Measurements from ENCODE around the gene LAMA2.

LAMA2 gene

DNA sequence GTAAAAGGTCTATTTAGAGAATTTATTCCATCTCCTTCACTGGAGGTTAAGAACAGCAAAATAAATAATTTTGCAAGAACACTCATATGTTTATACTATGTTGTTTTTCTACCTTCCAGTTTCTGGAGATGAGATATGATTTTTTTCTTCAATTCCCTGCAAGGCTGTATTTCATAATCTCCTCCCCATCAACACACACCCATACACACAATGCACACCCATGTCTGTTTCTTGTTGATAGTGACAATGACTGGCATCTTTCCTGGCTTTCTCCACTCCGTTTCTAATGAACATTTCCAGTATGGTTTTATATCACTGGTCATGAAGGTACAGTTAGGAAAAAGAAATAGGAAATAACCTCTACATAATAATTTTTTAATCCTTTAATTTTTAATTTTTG, 624.9 kb downstream of the LAMA2 start:
- Histone ChIP-seq H3K4me2 (ENCODE audit: low read depth, low read length, poor library complexity, severe bottlenecking) (no peak overlapping the region), H4K20me1 (ENCODE audit: insufficient read depth, low read length, poor library complexity, severe bottlenecking) (no peaks in the 10 kb centered on the region), H3K4me3 (ENCODE audit: low read length, poor library complexity, severe bottlenecking) (no peak overlapping the region), H3F3A (ENCODE audit: low read depth) (no peaks in the 10 kb centered on the region), H3K36me3 (ENCODE audit: insufficient read depth, low read length) (no peaks in the 10 kb centered on the region), H3K79me2 (ENCODE audit: insufficient read depth, low read length) (no peaks in the 10 kb centered on the region), H3K9me3 (ENCODE audit: insufficient read depth, low read depth, low read length) (no peaks in the 10 kb centered on the region), H3K9me2 (replicated peaks; ENCODE audit: low read depth, low read length) (no peaks in the 10 kb centered on the region), H3K9ac (ENCODE audit: low read depth, low read length, poor library complexity, severe bottlenecking) (no peak overlapping the region), H2AFZ (ENCODE audit: low read length) (no peak overlapping the region), H3K4me1 (ENCODE audit: insufficient read depth, low read length, poor library complexity, severe bottlenecking) (peaks cover 11% of the 10 kb centered on the region), H3K27me3 (ENCODE audit: insufficient read depth, low read length, poor library complexity, severe bottlenecking) (no peaks in the 10 kb centered on the region)
- TF ChIP-seq, protein P1, sequence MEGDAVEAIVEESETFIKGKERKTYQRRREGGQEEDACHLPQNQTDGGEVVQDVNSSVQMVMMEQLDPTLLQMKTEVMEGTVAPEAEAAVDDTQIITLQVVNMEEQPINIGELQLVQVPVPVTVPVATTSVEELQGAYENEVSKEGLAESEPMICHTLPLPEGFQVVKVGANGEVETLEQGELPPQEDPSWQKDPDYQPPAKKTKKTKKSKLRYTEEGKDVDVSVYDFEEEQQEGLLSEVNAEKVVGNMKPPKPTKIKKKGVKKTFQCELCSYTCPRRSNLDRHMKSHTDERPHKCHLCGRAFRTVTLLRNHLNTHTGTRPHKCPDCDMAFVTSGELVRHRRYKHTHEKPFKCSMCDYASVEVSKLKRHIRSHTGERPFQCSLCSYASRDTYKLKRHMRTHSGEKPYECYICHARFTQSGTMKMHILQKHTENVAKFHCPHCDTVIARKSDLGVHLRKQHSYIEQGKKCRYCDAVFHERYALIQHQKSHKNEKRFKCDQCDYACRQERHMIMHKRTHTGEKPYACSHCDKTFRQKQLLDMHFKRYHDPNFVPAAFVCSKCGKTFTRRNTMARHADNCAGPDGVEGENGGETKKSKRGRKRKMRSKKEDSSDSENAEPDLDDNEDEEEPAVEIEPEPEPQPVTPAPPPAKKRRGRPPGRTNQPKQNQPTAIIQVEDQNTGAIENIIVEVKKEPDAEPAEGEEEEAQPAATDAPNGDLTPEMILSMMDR (conservative IDR thresholded peaks at IDR 0.05; ENCODE audit: low read length): no peak
- no peak for TF ChIP-seq EZH2phosphoT487 (IDR thresholded peaks at IDR 0.05; ENCODE audit: borderline replicate concordance)

DNA sequence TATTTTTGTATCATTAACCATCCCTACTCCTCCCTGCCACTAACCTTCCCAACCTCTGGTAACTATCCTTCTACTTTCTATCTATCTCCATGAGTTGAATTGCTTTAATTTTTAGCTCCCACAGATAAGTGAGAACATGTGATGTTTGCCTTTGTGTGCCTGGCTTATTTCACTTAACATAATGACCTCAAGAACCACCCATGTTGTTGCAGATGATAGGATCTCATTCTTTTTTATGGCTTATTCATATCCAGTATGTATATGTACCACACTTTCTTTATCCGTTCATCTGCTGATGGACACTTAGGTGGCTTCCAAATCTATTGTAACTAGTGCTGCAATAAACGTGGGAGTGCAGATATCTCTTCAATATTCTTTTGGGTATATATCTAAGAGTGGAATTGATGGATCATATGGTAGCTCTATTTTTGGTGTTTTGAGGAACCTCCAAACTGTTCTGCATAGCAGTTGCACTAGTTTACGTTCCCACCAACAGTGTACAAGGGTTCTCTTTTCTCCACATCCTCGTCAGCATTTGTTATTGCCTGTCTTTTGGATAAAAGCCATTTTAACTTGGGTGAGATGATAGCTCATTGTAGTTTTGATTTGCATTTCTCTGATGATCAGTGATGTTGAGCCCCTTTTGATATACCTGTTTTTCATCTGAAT, 625.7 kb downstream of the LAMA2 start:
- H3K4me2 ChIP-seq (ENCODE audit: low read depth, low read length, poor library complexity, severe bottlenecking): no peak overlapping the region
- no peaks in the 10 kb centered on the region for H3K36me3 ChIP-seq (ENCODE audit: insufficient read depth, low read length)
- no peak overlapping the region for H3K4me3 ChIP-seq (ENCODE audit: low read length, poor library complexity, severe bottlenecking)
- no peak overlapping the region for H2AFZ ChIP-seq (ENCODE audit: low read length)
- no peaks in the 10 kb centered on the region for H3K79me2 ChIP-seq (ENCODE audit: insufficient read depth, low read length)
- H3F3A ChIP-seq (ENCODE audit: low read depth): no peaks in the 10 kb centered on the region
- no peaks in the 10 kb centered on the region for H3K9me3 ChIP-seq (ENCODE audit: insufficient read depth, low read depth, low read length)
- no peak overlapping the region for H3K9ac ChIP-seq (ENCODE audit: low read depth, low read length, poor library complexity, severe bottlenecking)
- no peaks in the 10 kb centered on the region for H4K20me1 ChIP-seq (ENCODE audit: insufficient read depth, low read length, poor library complexity, severe bottlenecking)
- H3K9me2 ChIP-seq (replicated peaks; ENCODE audit: low read depth, low read length): no peaks in the 10 kb centered on the region
- H3K27me3 ChIP-seq (ENCODE audit: insufficient read depth, low read length, poor library complexity, severe bottlenecking): no peaks in the 10 kb centered on the region
- H3K4me1 ChIP-seq (ENCODE audit: insufficient read depth, low read length, poor library complexity, severe bottlenecking): peaks cover 11% of the 10 kb centered on the region
- TF ChIP-seq, protein P1 (conservative IDR thresholded peaks at IDR 0.05; ENCODE audit: low read length): no peak
- TF ChIP-seq EZH2phosphoT487 (IDR thresholded peaks at IDR 0.05; ENCODE audit: borderline replicate concordance): no peak

DNA sequence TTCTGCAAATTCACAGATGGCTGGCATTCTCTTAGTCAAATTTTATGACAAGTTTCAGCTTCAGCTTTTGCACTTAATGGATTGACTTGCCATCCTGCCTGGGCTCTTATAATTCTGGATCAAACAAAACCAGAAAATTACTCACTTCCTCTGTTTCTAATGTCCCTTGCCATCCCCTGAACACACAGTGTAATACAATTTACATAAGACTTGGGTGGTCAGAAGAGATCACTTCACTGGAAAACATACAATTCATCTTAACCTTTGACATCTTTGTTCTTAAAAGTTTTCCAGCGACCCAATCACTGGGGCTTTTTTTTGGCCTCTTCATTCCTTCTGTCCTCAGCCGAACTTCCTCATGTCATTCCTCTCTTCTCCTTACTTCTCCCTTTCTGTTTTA, 628.0 kb downstream of the LAMA2 start:
- Histone ChIP-seq H3K4me3 (ENCODE audit: low read length, poor library complexity, severe bottlenecking) (peak overlapping the region; percentile 10), H3K27me3 (ENCODE audit: insufficient read depth, low read length, poor library complexity, severe bottlenecking) (no peaks in the 10 kb centered on the region), H4K20me1 (ENCODE audit: insufficient read depth, low read length, poor library complexity, severe bottlenecking) (no peaks in the 10 kb centered on the region), H3K9ac (ENCODE audit: low read depth, low read length, poor library complexity, severe bottlenecking) (no peak overlapping the region), H3K9me3 (ENCODE audit: insufficient read depth, low read depth, low read length) (no peaks in the 10 kb centered on the region), H2AFZ (ENCODE audit: low read length) (no peak overlapping the region), H3K79me2 (ENCODE audit: insufficient read depth, low read length) (no peaks in the 10 kb centered on the region), H3K4me2 (ENCODE audit: low read depth, low read length, poor library complexity, severe bottlenecking) (peak overlapping the region; percentile 35), H3K36me3 (ENCODE audit: insufficient read depth, low read length) (no peaks in the 10 kb centered on the region), H3K9me2 (replicated peaks; ENCODE audit: low read depth, low read length) (no peaks in the 10 kb centered on the region), H3K4me1 (ENCODE audit: insufficient read depth, low read length, poor library complexity, severe bottlenecking) (peaks cover 11% of the 10 kb centered on the region), H3F3A (ENCODE audit: low read depth) (no peaks in the 10 kb centered on the region)
- no peak for TF ChIP-seq EZH2phosphoT487 (IDR thresholded peaks at IDR 0.05; ENCODE audit: borderline replicate concordance)
- TF ChIP-seq, protein P1 (conservative IDR thresholded peaks at IDR 0.05; ENCODE audit: low read length): no peak
